Glutamatergic neuron (in vitro differentiated cells): ENCODE measurements around the gene ALDH3A1. TPM values are rescaled to one million over a fixed set of nuclear protein-coding genes. Genes with fewer than 3 reads are reported as not detected.

Experiments used
- DNase-seq: peaks from one replicate; pipeline ENCODE4 v3.0.0; 2022
- H3K27ac Mint-ChIP-seq: one replicate; pipeline ENCODE4 v1.8.0; 2020; ENCODE audit warnings: mild to moderate bottlenecking, mixed read lengths, inconsistent platforms; ENCODE audit not compliant: unreplicated experiment
- H3K27me3 Mint-ChIP-seq: one replicate; pipeline ENCODE4 v1.8.0; 2020; ENCODE audit warnings: mild to moderate bottlenecking, moderate library complexity, mixed read lengths, inconsistent platforms; ENCODE audit not compliant: unreplicated experiment
- H3K36me3 Mint-ChIP-seq: one replicate; pipeline ENCODE4 v1.8.0; 2020; ENCODE audit warnings: mild to moderate bottlenecking, mixed read lengths, inconsistent platforms; ENCODE audit not compliant: unreplicated experiment
- H3K4me1 Mint-ChIP-seq: one replicate; pipeline ENCODE4 v1.8.0; 2020; ENCODE audit warnings: mild to moderate bottlenecking, low read depth, mixed read lengths, inconsistent platforms; ENCODE audit not compliant: unreplicated experiment
- H3K4me3 Mint-ChIP-seq: one replicate; pipeline ENCODE4 v1.8.0; 2020; ENCODE audit warnings: mild to moderate bottlenecking, mixed read lengths, inconsistent platforms; ENCODE audit not compliant: unreplicated experiment
- H3K9me3 Mint-ChIP-seq: one replicate; pipeline ENCODE4 v1.8.0; 2020; ENCODE audit warnings: mild to moderate bottlenecking, moderate library complexity, mixed read lengths, inconsistent platforms; ENCODE audit not compliant: unreplicated experiment
- total RNA-seq: library from RNA; stranded (reverse); fragmentation: NEBNext Ultra II Directional; extraction: Animal tissue kit (Norgen Biotek cat#: 25700); gene quantifications from one replicate; pipeline ENCODE4 v1.2.1, GENCODE V29; 2021; ENCODE audit not compliant: unreplicated experiment
- TF ChIP-seq, protein P1 (sequence below): fragments of 200-600 bp; sonication (generic); IDR thresholded peaks from one replicate; pipeline ENCODE4 v1.5.0; 2021; ENCODE audit not compliant: partially characterized antibody, unreplicated experiment

Gene ALDH3A1
- total RNA-seq, 1 donor from 2014 or later: not detected

DNA sequence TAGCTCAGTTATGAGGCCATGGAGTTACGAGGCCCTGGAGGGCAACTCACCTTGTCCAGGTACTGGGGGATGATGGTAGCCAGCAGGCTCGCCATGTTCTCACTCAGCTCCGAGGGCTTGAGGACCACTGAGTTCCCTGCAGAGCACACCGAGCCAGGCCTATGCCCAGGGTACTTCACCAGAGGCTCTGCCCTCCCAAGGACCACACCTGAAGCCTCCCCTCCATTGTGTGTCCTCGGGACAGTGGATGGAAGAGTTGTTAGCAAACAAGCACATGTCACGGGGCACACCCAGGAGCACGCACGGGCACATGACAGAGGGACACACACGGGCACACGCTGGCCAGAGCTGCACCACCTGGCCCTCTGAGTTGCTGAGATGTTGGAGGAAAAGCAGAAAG is 5.6 kb downstream of the ALDH3A1 start:
- H3K4me3 Mint-ChIP-seq: no peak overlapping the region
- no peaks in the 10 kb centered on the region for H3K36me3 Mint-ChIP-seq
- H3K4me1 Mint-ChIP-seq: no peaks in the 10 kb centered on the region
- peaks cover 14% of the 10 kb centered on the region for H3K27me3 Mint-ChIP-seq
- H3K9me3 Mint-ChIP-seq: no peaks in the 10 kb centered on the region
- TF ChIP-seq, protein P1, sequence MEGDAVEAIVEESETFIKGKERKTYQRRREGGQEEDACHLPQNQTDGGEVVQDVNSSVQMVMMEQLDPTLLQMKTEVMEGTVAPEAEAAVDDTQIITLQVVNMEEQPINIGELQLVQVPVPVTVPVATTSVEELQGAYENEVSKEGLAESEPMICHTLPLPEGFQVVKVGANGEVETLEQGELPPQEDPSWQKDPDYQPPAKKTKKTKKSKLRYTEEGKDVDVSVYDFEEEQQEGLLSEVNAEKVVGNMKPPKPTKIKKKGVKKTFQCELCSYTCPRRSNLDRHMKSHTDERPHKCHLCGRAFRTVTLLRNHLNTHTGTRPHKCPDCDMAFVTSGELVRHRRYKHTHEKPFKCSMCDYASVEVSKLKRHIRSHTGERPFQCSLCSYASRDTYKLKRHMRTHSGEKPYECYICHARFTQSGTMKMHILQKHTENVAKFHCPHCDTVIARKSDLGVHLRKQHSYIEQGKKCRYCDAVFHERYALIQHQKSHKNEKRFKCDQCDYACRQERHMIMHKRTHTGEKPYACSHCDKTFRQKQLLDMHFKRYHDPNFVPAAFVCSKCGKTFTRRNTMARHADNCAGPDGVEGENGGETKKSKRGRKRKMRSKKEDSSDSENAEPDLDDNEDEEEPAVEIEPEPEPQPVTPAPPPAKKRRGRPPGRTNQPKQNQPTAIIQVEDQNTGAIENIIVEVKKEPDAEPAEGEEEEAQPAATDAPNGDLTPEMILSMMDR: no peak
- H3K27ac Mint-ChIP-seq: no peak overlapping the region
- no peak for DNase-seq

DNA sequence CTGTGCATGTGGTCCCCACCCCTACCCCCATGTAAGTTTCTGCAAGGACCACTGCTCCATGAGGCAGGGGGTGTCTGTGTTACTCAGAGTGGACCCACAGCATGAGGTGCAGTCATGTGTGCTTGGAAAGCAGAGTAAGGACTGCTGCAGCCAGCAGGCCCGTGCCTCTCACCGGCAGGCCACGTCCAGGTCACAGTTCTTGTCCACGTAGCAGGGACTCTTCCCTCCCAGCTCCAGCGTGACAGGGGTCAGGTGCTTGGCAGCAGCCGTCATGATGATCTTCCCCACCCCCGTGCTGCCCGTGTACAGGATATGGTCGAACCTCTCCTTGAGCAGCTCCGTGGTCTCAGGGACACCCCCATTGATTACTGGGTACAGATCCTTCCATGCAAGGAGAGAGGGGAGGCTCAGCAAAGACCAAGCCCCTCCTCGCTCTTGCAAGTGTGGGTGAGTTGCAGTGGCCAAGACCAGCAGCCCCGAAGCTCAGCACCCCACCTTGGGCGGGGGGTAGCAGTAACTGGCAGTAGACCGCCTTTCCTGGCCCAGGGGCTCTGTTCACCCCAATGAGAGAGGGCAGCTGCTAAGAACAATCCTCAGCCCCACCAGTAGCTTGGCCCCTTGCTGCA is 6.2 kb downstream of the ALDH3A1 start:
- no peak overlapping the region for H3K27ac Mint-ChIP-seq
- TF ChIP-seq, protein P1: no peak
- H3K4me1 Mint-ChIP-seq: no peaks in the 10 kb centered on the region

GRCh38 chr17:19740933-19741332 is 7.2 kb downstream of the ALDH3A1 start:
- Mint-ChIP-seq H3K4me3 (no peak overlapping the region), H3K27me3 (peaks cover 12% of the 10 kb centered on the region), H3K9me3 (no peaks in the 10 kb centered on the region), H3K27ac (no peak overlapping the region), H3K36me3 (no peaks in the 10 kb centered on the region), H3K4me1 (no peaks in the 10 kb centered on the region)
- DNase-seq: no peak
- TF ChIP-seq, protein P1: no peak

More for the DNA sequence above, 6.2 kb downstream of the ALDH3A1 start:
- DNase-seq: no peak
- Mint-ChIP-seq H3K27me3 (peaks cover 15% of the 10 kb centered on the region), H3K9me3 (no peaks in the 10 kb centered on the region), H3K4me3 (no peak overlapping the region), H3K36me3 (no peaks in the 10 kb centered on the region)

- TF ChIP-seq, protein P1: no peak
- Mint-ChIP-seq H3K9me3 (no peaks in the 10 kb centered on the region), H3K4me3 (no peak overlapping the region), H3K36me3 (no peaks in the 10 kb centered on the region), H3K27me3 (peaks cover 12% of the 10 kb centered on the region), H3K27ac (no peak overlapping the region), H3K4me1 (no peaks in the 10 kb centered on the region)
- DNase-seq: no peak
These were observed 8.6 kb downstream of the ALDH3A1 start for GRCh38 chr17:19739241-19740201.

- Mint-ChIP-seq H3K4me1 (no peaks in the 10 kb centered on the region), H3K9me3 (no peaks in the 10 kb centered on the region), H3K4me3 (no peak overlapping the region), H3K27ac (no peak overlapping the region), H3K27me3 (peaks cover 10% of the 10 kb centered on the region), H3K36me3 (no peaks in the 10 kb centered on the region)
- DNase-seq: no peak
- TF ChIP-seq, protein P1: no peak
These were observed 9.3 kb downstream of the ALDH3A1 start for GRCh38 chr17:19738757-19739156.
